ENCODE data around the gene LSS. TPM values are rescaled to one million over a fixed set of nuclear protein-coding genes. Genes with fewer than 3 reads are reported as not detected.

LSS gene
- polyA plus RNA-seq, 6 donors from 2014 or later = 6.4 to 10.5 (median 8.9) TPM

DNA sequence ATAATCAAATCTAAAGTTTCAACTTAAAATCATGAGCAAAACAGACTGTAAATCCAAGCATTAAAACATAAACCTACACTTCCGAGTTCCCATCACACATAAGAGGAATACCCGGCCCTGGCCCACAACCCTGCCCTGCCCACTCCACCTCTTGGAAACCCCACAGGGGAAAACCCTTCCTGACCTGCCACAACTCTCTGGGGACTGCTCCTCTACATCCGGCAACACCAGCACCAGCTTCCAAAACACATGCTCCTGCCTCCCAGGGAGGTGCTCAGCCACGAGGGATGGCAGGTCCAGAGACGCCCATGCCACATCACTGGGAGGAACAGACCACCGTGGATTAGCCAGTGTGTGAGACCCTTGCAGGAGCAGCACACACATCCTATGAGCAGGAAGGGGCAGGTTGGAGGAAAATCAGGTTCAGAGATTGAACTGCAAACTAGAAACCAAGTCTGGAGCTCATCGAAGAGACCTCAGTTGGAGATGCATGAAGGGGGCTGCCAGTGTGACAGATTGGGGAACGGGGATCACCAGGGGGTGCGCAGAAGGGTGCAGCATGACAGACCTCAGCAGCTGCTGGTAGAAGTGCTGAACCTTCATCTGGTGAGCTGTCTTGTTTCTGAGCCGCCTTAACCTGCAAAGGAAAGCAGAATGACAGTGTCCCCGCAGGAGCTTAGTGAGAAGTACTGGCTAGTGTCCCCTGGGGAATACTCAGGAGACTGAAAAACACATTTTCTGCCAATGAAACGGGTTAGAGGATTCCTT is 25.8 kb upstream of the LSS start:
- H3K36me3 Mint-ChIP-seq = peaks cover 23 to 45% of the 10 kb centered on the region in 2 donors
- ATAC-seq (ENCODE audit: low read depth in 2 of 2) = peak; percentile 23 to 29

DNA sequence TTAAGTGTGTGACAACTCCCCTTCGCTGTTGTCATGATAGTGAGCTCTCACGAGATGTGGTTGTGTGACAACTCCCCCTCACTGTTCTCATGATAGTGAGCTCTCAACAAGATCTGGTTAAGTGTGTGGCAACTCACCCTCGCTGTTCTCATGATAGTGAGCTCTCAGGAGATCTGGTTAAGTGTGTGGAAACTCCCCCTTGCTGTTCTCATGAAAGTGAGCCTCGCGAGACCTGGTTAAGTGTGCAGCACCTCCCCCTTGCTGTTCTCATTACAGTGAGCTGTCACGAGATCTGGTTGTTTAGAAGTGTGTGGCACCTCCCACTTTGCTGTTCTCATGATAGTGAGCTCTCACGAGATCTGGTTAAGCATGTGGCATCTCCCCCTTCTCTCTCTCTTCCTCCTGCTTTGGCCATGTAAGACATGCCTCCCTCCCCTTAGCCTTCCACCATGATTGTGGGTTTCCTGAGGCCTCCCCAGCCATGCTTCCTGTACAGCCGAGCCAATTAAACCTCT is 25.1 kb upstream of the LSS start:
- peak overlapping the region in 5 of 6 donors; percentile 93 to 99 (median 96) for H3K27ac Mint-ChIP-seq

More for the DNA sequence above, 25.8 kb upstream of the LSS start:
- Mint-ChIP-seq H3K4me3 (peak overlapping the region in 6 of 8 donors; percentile 44 to 78 (median 56)), H3K9me3 (peaks cover 0 to 7% (median 0%) of the 10 kb centered on the region in 7 donors), H3K27ac (peak overlapping the region; percentile 84 to 99 (median 95)), H3K27me3 (no peaks in the 10 kb centered on the region), H3K4me1 (peaks cover 29 to 34% (median 33%) of the 10 kb centered on the region in 3 donors)
- DNase-seq = peak; percentile 6

DNA sequence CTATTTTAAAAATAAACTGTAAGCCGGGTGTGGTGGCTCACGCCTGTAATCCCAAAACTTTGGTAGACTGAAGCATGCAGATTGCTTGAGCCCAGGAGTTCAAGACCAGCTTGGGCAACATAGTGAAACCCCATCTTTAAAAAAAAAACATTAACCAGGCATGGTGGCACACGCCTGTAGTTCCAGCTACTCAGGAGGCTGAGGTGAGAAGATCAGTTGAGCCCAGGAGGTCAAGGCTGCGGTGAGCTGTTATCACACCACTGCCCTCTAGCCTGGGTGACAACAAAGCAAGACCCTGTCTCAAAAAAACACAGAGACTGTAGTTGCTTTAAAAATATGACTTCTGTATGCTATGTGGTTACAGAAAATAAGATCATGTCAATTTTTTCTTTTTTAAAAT is 24.3 kb upstream of the LSS start:
- Mint-ChIP-seq H3K27ac (peak overlapping the region in 5 of 6 donors; percentile 93 to 99 (median 96)), H3K36me3 (peaks cover 23 to 52% of the 10 kb centered on the region in 2 donors), H3K4me1 (peaks cover 33 to 35% (median 34%) of the 10 kb centered on the region in 3 donors), H3K27me3 (no peaks in the 10 kb centered on the region), H3K9me3 (peaks cover 0 to 7% (median 0%) of the 10 kb centered on the region in 7 donors), H3K4me3 (peak overlapping the region in 1 of 8 donors; percentile 78)
- ATAC-seq (ENCODE audit: low read depth in 2 of 2) (no peak), DNase-seq (no peak)

More for the DNA sequence above, 25.1 kb upstream of the LSS start:
- Mint-ChIP-seq H3K36me3 (peaks cover 23 to 48% of the 10 kb centered on the region in 2 donors), H3K9me3 (peaks cover 0 to 7% (median 0%) of the 10 kb centered on the region in 7 donors), H3K4me1 (peaks cover 29 to 34% (median 33%) of the 10 kb centered on the region in 3 donors), H3K4me3 (peak overlapping the region in 6 of 8 donors; percentile 33 to 78 (median 56)), H3K27me3 (no peaks in the 10 kb centered on the region)
- ATAC-seq (ENCODE audit: low read depth in 2 of 2) (peak; percentile 87 to 91), DNase-seq (peak; percentile 36)

DNA sequence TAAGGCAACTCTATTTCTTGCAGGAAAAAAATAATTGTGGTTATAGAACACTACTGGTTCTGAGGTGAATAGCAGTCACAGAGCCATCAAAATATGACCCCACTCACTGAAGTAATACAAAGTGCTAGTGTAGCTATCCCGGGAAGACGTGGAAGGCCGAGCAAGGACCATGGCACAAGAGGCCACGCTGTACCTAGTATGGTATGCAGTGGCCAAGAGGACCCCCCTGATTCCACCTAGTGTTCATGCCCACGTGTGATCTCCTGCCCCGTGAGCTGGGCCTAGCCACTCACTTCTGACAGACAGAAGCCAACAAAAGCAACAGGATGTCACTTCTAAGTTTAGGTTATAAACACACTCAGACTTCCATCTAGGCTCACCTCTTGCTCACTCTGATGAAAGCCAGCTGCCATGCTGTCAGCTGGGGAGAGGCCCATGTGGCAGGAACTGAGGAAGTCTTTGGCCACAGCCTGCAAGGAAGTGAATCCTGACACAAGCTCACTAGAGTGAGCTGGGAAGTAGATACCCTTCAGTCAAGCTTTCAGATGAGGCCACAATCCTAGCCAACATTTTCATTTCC is 21.7 kb upstream of the LSS start:
- DNase-seq (no peak), ATAC-seq (ENCODE audit: low read depth in 2 of 2) (no peak)
- Mint-ChIP-seq H3K36me3 (peaks cover 31 to 54% of the 10 kb centered on the region in 2 donors), H3K27me3 (no peaks in the 10 kb centered on the region), H3K9me3 (peaks cover 0 to 7% (median 0%) of the 10 kb centered on the region in 7 donors), H3K4me1 (peaks cover 35 to 38% (median 35%) of the 10 kb centered on the region in 3 donors), H3K27ac (peak overlapping the region in 4 of 6 donors; percentile 9 to 67 (median 26)), H3K4me3 (no peak overlapping the region)

DNA sequence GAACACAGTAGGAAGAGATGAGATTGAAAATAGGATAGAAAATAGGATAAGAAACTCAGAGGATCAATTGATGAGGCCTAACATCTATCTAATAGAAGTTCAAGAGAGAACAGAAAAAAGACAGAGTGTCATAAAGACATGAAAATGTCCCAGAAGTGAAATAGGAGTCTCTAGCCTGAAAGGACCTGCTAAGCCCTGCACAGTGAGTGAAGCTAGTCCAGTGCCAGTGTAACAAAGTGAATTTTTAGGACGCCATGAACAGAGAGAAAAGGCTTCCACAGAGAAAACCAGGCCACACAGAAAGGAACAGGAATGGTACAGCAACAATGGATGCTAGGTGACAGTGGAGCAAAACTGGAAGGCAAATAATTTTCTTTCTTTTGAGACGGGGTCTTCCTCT is 20.3 kb upstream of the LSS start:
- Mint-ChIP-seq H3K36me3 (peaks cover 31 to 40% of the 10 kb centered on the region in 2 donors), H3K4me1 (peaks cover 21 to 24% (median 23%) of the 10 kb centered on the region in 3 donors)
- no peak for ATAC-seq (ENCODE audit: low read depth in 2 of 2)

DNA sequence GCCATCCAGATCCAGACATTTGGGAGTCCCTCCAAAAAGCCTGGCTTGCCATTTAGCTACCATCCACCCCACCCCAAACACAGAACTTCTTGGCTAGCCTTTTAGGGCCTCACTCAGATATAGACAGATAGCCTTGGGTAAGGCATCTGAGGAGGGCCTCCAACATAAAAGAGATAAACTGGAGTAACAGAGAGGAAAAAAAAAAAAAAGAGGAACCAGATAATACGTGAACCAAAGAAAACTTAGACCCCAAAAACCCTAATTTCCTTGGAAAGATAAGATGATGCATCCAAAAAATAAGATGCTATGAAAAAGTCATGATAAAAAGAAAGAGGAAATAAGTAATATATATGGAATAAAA is 19.8 kb upstream of the LSS start:
- Mint-ChIP-seq H3K36me3 (peaks cover 28 to 39% of the 10 kb centered on the region in 2 donors), H3K27me3 (no peaks in the 10 kb centered on the region), H3K9me3 (no peaks in the 10 kb centered on the region), H3K4me3 (no peak overlapping the region), H3K4me1 (peaks cover 17 to 21% (median 20%) of the 10 kb centered on the region in 3 donors), H3K27ac (peak overlapping the region in 1 of 6 donors; percentile 57)
- ATAC-seq (ENCODE audit: low read depth in 2 of 2) = no peak
- no peak for DNase-seq

More for the DNA sequence above, 20.3 kb upstream of the LSS start:
- no peak for DNase-seq
- Mint-ChIP-seq H3K27me3 (no peaks in the 10 kb centered on the region), H3K4me3 (no peak overlapping the region), H3K9me3 (peaks cover 0 to 4% (median 0%) of the 10 kb centered on the region in 7 donors), H3K27ac (no peak overlapping the region)

DNA sequence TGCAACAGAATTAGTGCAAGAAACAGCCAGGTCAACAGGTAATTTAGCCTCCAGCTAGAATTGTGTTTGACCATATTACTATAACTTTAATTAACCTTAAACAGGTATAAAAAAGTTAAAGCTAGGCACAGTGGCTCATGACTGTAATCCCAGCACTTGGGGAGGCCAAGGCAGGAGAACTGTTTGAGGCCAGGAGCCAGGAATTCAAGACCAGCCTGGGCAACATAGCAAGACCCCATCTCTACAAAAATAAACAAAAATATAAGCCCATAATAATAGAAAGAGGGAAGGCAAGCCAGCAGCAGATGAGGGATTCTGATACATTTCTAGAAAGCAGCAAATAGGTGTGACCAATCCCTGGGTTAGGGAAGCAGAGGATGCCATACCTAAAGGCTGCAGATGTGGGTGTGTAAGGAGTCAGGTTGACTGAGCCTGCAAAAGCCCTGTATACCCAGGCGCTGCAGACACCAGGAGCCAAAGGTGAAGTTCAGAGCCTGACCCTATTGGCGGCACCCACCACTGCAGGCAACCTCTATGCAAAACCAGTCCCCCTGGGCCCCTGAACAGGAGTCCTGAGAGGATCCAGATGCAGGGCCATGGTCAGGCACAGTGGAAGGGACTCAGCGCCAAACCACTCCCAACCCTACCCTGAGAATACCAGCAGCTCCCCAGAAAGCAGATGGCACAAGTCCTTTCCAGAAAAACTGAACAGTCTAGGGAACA is 19.3 kb upstream of the LSS start:
- Mint-ChIP-seq H3K4me1 (peaks cover 14 to 22% (median 15%) of the 10 kb centered on the region in 3 donors), H3K36me3 (peaks cover 28 to 44% of the 10 kb centered on the region in 2 donors), H3K27me3 (no peaks in the 10 kb centered on the region), H3K4me3 (no peak overlapping the region), H3K27ac (peak overlapping the region in 2 of 6 donors; percentile 57 to 84), H3K9me3 (no peaks in the 10 kb centered on the region)
- no peak for DNase-seq
- no peak for ATAC-seq (ENCODE audit: low read depth in 2 of 2)

DNA sequence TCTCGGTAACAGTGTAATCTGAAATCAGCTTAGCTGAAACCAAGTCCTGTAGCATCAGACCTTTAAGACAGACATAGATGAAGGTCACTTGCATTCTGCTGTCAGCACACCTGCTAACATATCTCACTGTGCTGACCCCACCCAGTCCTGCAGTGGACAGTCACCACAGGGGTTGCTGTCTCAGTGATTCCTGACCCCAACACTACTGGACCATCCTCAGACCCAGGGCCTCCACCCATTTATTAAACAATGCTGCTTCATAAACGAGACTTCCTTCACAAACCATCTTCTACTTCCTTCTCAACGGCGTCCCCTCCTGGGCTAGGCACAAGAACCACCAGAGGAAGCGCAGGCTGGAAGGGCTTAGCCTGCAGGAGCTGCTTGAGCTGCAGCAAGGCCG is 17.8 kb upstream of the LSS start:
- ATAC-seq (ENCODE audit: low read depth in 2 of 2) = no peak
- no peaks in the 10 kb centered on the region for H3K9me3 Mint-ChIP-seq
- H3K36me3 Mint-ChIP-seq = peaks cover 28 to 44% of the 10 kb centered on the region in 2 donors
- peak overlapping the region in 1 of 8 donors; percentile 47 for H3K4me3 Mint-ChIP-seq
- DNase-seq = no peak
- no peaks in the 10 kb centered on the region for H3K27me3 Mint-ChIP-seq
- peak overlapping the region in 2 of 6 donors; percentile 32 to 80 for H3K27ac Mint-ChIP-seq
- H3K4me1 Mint-ChIP-seq = peaks cover 9 to 22% (median 15%) of the 10 kb centered on the region in 3 donors

DNA sequence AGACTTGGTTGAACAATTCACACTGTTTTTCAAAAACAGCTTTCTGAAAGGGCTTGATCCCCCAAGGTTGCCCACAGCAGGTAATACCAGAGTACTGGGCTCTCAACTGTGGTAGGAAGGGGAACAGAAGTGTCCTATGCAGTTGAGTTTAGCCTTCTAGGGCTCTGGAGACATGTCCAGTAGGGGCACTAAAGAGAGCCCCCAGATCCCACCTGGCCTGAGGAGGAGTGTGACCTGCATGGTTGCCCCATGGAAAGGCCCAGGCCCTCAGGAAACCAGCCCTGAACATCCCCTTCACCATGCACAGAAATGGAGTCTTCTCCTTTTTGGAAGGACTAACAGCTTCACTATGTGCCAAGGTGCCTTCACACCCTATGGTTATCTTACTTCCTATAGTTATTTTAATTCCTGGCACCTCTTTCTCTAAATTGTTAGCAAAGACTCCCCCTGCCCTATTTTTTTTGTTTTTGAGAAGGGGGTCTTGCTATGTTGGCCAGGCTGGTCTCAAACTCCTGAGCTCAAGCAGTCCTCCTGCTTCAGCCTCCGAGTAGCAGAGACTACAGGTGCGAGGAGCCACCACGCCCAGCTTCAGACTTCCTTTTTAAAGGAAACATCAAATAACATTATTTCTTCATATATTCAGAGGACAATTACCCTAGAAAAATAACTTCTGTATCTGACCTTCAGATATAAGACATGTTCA is 16.8 kb upstream of the LSS start:
- Mint-ChIP-seq H3K9me3 (no peaks in the 10 kb centered on the region), H3K27me3 (no peaks in the 10 kb centered on the region), H3K4me3 (no peak overlapping the region), H3K4me1 (peaks cover 5 to 20% (median 11%) of the 10 kb centered on the region in 3 donors), H3K36me3 (peaks cover 22 to 39% of the 10 kb centered on the region in 2 donors), H3K27ac (no peak overlapping the region)
- no peak for DNase-seq
- ATAC-seq (ENCODE audit: low read depth in 2 of 2) = no peak

DNA sequence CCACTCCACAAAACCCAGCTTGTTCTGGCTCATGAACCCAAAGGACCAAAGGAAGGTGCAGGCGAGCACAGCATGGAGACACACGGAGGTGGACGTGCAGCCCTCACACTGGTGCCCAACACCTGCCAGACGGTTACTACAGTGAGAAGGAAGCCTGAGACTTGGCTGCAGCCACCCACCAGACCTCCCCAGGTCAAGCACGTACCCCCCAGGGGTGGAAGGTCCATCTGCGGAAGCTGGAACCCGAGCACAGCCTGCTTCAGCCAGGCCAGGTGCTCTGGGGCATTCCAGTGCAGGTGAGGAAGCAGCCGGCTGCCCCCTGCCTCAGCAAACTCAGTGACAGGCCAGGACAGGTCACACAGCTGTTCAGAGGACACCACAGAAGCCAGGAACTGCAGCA is 16.0 kb upstream of the LSS start:
- Mint-ChIP-seq H3K4me1 (peaks cover 5 to 13% (median 6%) of the 10 kb centered on the region in 3 donors), H3K27ac (no peak overlapping the region), H3K36me3 (peaks cover 15 to 39% of the 10 kb centered on the region in 2 donors), H3K4me3 (no peak overlapping the region), H3K9me3 (no peaks in the 10 kb centered on the region), H3K27me3 (no peaks in the 10 kb centered on the region)
- DNase-seq = no peak
- ATAC-seq (ENCODE audit: low read depth in 2 of 2) = no peak

DNA sequence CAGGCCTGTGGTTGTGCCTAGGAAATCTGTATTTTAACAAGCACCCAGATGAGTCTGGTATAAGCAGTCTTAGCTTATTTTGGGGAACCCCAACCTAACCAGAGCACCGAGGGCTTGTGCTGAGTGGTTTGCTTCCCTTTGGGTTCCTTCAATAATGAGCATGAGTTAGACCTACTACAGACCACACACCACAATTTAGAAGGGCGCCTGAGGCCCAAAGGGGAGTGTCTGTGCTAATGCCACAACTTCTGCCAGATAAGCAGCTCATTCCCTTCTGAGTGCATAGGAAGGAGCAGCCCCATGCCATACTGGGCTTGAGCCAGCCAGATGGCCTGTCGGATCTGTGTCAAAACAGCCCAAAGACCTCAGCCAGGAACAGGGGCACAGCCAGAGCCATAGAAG is 15.4 kb upstream of the LSS start:
- peaks cover 5 to 13% (median 6%) of the 10 kb centered on the region in 3 donors for H3K4me1 Mint-ChIP-seq
- H3K4me3 Mint-ChIP-seq = no peak overlapping the region
- ATAC-seq (ENCODE audit: low read depth in 2 of 2) (no peak), DNase-seq (no peak)
- H3K27ac Mint-ChIP-seq = no peak overlapping the region
- H3K9me3 Mint-ChIP-seq = no peaks in the 10 kb centered on the region
- H3K27me3 Mint-ChIP-seq = no peaks in the 10 kb centered on the region
- H3K36me3 Mint-ChIP-seq = peaks cover 17 to 44% of the 10 kb centered on the region in 2 donors

DNA sequence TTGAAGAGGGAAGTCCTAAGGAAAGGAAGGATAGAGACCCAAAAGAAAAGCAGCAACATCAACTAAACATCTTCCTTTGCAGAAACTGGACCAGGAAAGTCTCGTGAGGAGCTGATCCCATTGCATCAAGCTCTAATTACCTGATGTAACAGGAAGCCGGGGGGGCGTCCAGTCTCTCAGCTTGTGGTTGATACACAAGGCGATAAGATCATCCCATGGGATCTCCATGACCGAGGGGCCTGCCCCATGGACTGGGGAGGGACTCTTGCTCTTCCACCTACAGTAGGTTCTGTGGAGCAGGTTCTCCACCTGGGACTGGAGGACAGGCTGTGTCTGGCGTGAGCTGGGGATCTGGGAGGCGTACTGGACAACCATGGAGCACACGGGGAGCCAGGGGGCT is 14.8 kb upstream of the LSS start:
- DNase-seq (no peak), ATAC-seq (ENCODE audit: low read depth in 2 of 2) (no peak)
- H3K4me1 Mint-ChIP-seq = peaks cover 5 to 13% (median 10%) of the 10 kb centered on the region in 3 donors
- peak overlapping the region in 2 of 6 donors; percentile 15 to 76 for H3K27ac Mint-ChIP-seq
- H3K4me3 Mint-ChIP-seq = no peak overlapping the region
- peaks cover 17 to 43% of the 10 kb centered on the region in 2 donors for H3K36me3 Mint-ChIP-seq
- no peaks in the 10 kb centered on the region for H3K27me3 Mint-ChIP-seq
- H3K9me3 Mint-ChIP-seq = no peaks in the 10 kb centered on the region

Data from naive B cell (primary cell).